Activated B cell treated with CpG ODN at 0.5 μM for 24 hours (primary cell): ENCODE results near the gene ADAMTSL1. TPM values are rescaled to one million over a fixed set of nuclear protein-coding genes. Genes with fewer than 3 reads are reported as not detected.
"Not testable (repeated sequence)": the region's sequence is repeated elsewhere in the genome, so short reads cannot be mapped to it uniquely, and the experiment has no call there.

Source experiments
- ATAC-seq: fragments of 200-7000 bp; cut with Tn5 transposase; one replicate; pipeline ENCODE4 v1.10.0; 2021; ENCODE audit warnings: low read depth, mild to moderate bottlenecking, moderate library complexity
- CTCF ChIA-PET: fragments of 350-600 bp; sonication (Branson Sonifier 250); formaldehyde crosslinking; loops from one replicate; lab custom pipeline; 2021; ENCODE audit warnings: antibody characterized with exemption; lab: Charles Lee
- POLR2A ChIA-PET: fragments of 350-600 bp; sonication (Branson Sonifier 250); formaldehyde crosslinking; loops from one replicate; lab custom pipeline; 2021; ENCODE audit warnings: antibody characterized with exemption; lab: Charles Lee
- DNase-seq: peaks from one replicate; pipeline ENCODE4 v3.0.0; 2022
- H3K27ac Mint-ChIP-seq: one replicate; pipeline ENCODE4 v1.8.0; 2020; ENCODE audit warnings: mixed read lengths
- H3K27me3 Mint-ChIP-seq: one replicate; pipeline ENCODE4 v1.8.0; 2021; ENCODE audit warnings: mixed read lengths
- H3K36me3 Mint-ChIP-seq: one replicate; pipeline ENCODE4 v1.8.0; 2021; ENCODE audit warnings: low read depth, mixed read lengths
- H3K4me1 Mint-ChIP-seq: one replicate; pipeline ENCODE4 v1.8.0; 2021; ENCODE audit warnings: mixed read lengths
- H3K4me3 Mint-ChIP-seq: one replicate; pipeline ENCODE4 v1.8.0; 2020; ENCODE audit warnings: mild to moderate bottlenecking, mixed read lengths
- H3K9me3 Mint-ChIP-seq: one replicate; pipeline ENCODE4 v1.8.0; 2020; ENCODE audit warnings: mixed read lengths
- intact Hi-C: fragments of 100-400 bp; cut with micrococcal nuclease; formaldehyde crosslinking; loops from one replicate; pipeline ENCODE4 v1.15.1; 2024
- total RNA-seq: library from RNA; stranded (reverse); gene quantifications from 2 replicates; pipeline ENCODE4 v1.2.3, GENCODE V29; 2022
- TF ChIP-seq, protein P1 (sequence below): fragments of 200-600 bp; IDR thresholded peaks from one replicate; pipeline ENCODE4 v1.8.0; 2022; ENCODE audit warnings: antibody characterized with exemption, mild to moderate bottlenecking

ADAMTSL1 gene
- total RNA-seq, 1 donor from 2014 or later: not detected

- intact Hi-C loops: no loop called here
- Mint-ChIP-seq H3K27ac (no peak overlapping the region), H3K27me3 (no peaks in the 10 kb centered on the region), H3K4me3 (no peak overlapping the region), H3K9me3 (no peaks in the 10 kb centered on the region), H3K36me3 (no peaks in the 10 kb centered on the region), H3K4me1 (no peaks in the 10 kb centered on the region)
- POLR2A ChIA-PET: no interaction called here
- TF ChIP-seq, protein P1, sequence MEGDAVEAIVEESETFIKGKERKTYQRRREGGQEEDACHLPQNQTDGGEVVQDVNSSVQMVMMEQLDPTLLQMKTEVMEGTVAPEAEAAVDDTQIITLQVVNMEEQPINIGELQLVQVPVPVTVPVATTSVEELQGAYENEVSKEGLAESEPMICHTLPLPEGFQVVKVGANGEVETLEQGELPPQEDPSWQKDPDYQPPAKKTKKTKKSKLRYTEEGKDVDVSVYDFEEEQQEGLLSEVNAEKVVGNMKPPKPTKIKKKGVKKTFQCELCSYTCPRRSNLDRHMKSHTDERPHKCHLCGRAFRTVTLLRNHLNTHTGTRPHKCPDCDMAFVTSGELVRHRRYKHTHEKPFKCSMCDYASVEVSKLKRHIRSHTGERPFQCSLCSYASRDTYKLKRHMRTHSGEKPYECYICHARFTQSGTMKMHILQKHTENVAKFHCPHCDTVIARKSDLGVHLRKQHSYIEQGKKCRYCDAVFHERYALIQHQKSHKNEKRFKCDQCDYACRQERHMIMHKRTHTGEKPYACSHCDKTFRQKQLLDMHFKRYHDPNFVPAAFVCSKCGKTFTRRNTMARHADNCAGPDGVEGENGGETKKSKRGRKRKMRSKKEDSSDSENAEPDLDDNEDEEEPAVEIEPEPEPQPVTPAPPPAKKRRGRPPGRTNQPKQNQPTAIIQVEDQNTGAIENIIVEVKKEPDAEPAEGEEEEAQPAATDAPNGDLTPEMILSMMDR: no peak
- ATAC-seq (no peak), DNase-seq (no peak)
- CTCF ChIA-PET: no interaction called here
These were observed 449.9 kb downstream of the ADAMTSL1 start for GRCh38 chr9:18923671-18924430.

DNA sequence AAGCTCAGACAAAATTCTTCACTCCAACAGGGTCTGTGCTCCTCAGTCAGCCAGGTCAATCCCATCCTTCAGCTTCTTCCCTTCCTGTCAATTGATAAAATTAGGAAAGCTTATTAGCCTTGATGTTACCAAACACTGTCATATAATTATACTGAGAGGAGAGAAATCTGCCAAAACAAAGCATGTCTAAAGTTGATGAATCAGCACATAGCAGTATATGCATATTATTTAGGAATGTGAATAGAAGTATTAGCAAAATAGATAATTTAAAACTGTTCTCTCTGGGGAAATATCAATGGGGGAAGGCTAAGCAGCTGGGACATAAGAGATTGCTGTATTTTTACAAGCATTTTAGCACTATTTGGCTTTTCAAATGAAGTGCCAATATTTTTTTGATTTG is 451.9 kb downstream of the ADAMTSL1 start:
- Mint-ChIP-seq H3K9me3 (no peaks in the 10 kb centered on the region), H3K4me3 (no peak overlapping the region), H3K27me3 (no peaks in the 10 kb centered on the region), H3K4me1 (no peaks in the 10 kb centered on the region), H3K36me3 (no peaks in the 10 kb centered on the region), H3K27ac (no peak overlapping the region)
- CTCF ChIA-PET: no interaction called here
- TF ChIP-seq, protein P1: no peak
- intact Hi-C loops: no loop called here
- ATAC-seq: no peak
- POLR2A ChIA-PET: no interaction called here
- no peak for DNase-seq

DNA sequence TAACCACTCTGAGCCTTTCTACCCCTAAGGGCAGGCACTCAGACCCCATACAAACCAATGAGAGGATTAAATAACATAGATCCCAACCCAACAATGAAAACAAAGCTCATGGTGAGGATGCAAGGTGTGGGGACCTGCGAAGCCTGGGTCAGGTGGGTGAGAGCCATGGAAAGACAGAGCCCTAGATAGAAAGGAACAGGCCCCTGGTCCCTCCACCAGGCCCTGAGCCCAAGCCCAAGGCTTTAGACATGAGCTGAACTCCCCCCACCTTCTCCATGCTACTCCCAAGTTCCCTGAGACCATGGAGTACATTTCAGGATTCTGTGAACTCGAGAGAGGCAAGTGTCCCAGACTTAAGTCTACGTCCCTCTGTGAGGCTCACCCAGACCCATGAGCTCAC is 452.6 kb downstream of the ADAMTSL1 start:
- intact Hi-C loops: no loop called here

GRCh38 chr9:18928711-18929110 is 454.8 kb downstream of the ADAMTSL1 start:
- H3K4me1 Mint-ChIP-seq: no peaks in the 10 kb centered on the region
- H3K9me3 Mint-ChIP-seq: no peaks in the 10 kb centered on the region
- ATAC-seq: no peak
- H3K36me3 Mint-ChIP-seq: no peaks in the 10 kb centered on the region
- no peak overlapping the region for H3K4me3 Mint-ChIP-seq
- H3K27ac Mint-ChIP-seq: no peak overlapping the region
- ChIA-PET CTCF (no interaction called here), POLR2A (no interaction called here)
- no peaks in the 10 kb centered on the region for H3K27me3 Mint-ChIP-seq
- DNase-seq: no peak
- TF ChIP-seq, protein P1: no peak
- intact Hi-C loops: no loop called here

More for the DNA sequence above, 452.6 kb downstream of the ADAMTSL1 start:
- no peak overlapping the region for H3K27ac Mint-ChIP-seq
- ATAC-seq (no peak), DNase-seq (no peak)
- H3K4me1 Mint-ChIP-seq: no peaks in the 10 kb centered on the region
- no peak overlapping the region for H3K4me3 Mint-ChIP-seq
- ChIA-PET POLR2A (no interaction called here), CTCF (no interaction called here)
- no peaks in the 10 kb centered on the region for H3K9me3 Mint-ChIP-seq
- H3K27me3 Mint-ChIP-seq: no peaks in the 10 kb centered on the region
- TF ChIP-seq, protein P1: no peak
- H3K36me3 Mint-ChIP-seq: no peaks in the 10 kb centered on the region

DNA sequence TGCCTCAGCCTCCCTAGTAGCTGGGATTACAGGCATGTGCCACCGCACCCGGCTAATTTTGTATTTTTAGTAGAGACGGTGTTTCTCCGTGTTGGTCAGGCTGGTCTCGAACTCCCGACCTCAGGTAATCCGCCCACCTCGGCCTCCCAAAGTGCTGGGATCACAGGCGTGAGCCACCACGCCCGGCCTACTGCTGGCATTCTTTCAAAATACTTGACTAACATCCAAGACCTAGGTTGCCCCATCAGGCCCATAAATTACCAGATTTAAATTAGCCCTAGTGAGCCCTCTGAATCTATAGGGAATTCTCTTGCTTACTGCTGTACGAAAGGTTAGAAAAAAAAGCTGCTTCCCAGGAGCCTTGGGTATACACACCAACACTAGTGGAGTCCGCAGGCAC is 456.7 kb downstream of the ADAMTSL1 start:
- ATAC-seq, POLR2A ChIA-PET, H3K36me3 Mint-ChIP-seq, H3K4me3 Mint-ChIP-seq, CTCF ChIA-PET, DNase-seq, H3K4me1 Mint-ChIP-seq, H3K9me3 Mint-ChIP-seq, intact Hi-C loops, H3K27ac Mint-ChIP-seq, H3K27me3 Mint-ChIP-seq: not testable (repeated sequence)
